NCI-H1048 (cell line): ENCODE measurements around the gene CUEDC2.
"Not testable (repeated sequence)": the region's sequence is repeated elsewhere in the genome, so short reads cannot be mapped to it uniquely, and the experiment has no call there.

ENCODE experiments used
- DNase-seq: peaks from one replicate; lab custom pipeline; 2025; lab: John Stamatoyannopoulos, UW

The CUEDC2 gene

DNA sequence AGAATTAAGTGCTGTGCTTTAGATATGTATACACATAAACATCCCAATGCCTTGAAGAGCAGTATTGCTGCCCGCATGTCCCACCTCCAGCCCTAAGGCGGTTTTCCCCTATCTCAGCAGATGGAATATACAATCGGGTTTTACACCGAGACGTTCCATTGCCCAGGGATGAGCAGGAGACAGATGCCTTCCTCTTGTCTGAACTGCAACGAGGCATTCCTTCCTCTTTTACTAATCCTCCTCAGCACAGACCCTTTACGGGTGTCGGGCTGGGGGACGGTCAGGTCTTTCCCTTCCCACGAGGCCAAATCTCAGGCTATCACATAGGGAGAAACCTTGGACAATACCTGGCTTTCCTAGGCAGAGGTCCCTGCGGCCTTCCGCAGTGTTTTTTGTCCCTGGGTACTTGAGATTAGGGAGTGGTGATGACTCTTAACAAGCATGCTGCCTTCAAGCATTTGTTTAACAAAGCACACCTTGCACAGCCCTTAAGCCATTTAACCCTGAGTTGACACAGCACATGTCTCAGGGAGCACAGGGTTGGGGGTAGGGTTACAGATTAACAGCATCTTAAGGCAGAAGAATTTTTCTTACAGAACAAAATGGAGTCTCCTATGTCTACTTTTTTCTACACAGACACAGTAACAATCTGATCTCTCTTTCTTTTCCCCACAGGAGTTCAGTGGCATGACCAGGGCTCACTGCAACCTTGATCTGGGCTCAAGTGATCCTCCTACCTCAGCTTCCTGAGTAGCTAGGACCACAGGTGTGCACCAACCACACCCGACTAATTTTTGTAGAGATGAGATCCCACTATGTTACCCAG is 22.5 kb upstream of the CUEDC2 start:
- DNase-seq: not testable (repeated sequence)

DNA sequence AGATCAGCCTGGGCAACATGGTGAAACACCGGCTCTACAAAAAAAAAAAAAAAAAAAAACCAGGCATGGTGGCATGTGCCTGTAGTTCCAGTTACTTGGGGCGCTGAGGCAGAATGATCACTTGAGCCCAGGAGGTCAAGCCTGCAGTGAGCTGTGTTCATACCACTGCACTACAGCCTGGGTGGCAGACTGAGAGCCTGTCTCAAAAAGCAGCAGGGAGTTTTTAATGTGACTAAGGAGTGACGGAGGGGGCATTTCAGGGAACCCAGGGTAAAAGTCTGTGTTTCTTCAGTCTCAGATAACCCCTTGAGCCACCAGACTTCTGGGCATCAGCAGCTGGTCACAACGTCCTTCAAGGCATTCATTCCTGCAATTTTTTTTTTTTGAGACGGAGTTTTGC is 21.1 kb upstream of the CUEDC2 start:
- DNase-seq: no peak

DNA sequence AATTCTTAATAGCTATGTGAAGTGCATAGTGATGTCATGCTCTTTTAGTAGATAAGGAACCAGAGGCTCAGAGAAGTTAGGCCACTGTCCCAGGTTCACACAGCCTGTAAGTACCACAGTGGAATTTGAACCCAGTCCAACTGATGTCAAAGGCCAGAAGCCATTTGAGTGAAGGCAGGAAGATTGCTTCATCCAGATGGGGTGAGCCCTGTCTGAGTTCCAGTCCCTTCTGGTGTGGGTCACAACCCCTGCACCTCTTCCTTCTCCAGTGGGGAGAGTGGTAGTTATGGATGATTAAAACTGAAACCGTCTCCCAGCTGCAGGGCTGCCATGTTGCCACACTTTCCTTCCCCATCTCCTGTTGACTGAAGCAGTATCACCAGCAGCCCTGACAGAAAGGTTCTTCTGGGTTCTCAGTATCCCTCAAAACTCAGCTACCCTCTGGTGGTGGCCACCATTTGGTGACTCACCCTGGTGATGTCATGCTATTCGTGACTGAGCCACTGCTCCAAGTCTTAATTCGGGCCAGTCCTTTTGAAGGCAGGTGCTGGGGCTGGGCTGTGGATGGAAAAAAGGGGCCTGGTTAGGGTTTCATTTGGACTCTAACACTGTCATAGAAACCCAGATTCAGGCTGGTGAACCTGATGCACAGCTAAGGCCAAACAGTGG is 20.4 kb upstream of the CUEDC2 start:
- no peak for DNase-seq

DNA sequence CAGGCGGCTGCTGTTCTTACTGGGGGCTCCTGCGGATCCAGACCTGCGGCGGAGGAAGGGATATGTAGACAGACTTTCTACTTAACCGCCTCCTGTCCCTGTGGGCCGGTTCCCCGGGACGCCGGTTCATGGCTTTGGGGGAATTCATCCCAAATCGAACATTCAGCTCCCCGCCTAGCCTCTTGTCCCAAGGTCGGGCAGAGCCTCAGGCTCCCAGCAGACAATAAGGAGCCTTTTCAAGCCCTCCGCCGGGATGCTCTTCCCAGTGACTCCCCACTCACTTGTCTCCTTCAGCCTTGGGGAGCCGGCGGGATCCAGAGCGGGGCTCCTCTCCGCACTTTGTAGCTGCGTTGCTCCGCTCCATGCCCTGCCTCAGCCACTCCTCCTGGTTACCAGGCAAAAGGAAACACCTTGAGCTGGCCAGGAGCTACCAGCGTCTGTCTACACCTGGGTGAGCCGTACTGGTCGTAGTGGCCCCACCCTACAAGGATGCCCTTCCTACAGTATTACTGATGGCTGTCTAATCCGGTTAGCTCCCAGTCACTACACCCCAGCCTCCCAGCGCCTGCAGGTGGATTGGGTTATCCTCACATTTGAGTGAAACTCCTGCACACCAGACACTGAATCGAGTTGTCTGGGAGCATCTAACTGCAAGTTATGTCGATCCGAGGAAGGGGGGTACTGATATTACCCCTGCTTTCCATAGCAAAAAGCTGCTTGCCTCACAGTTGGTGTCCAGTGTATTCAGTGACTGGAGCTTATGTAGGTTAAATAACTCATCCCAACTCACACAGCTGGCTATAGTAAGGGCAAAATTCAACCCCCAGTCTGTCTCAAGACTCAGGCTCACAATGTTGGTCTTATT is 19.0 kb upstream of the CUEDC2 start, which contains the start of gene C10orf95:
Gene C10orf95, minus strand, starts transcription at position 439 of the 865 bp plus-strand sequence. CDS start 450 bp downstream, outside the sequence.
- no peak for DNase-seq

DNA sequence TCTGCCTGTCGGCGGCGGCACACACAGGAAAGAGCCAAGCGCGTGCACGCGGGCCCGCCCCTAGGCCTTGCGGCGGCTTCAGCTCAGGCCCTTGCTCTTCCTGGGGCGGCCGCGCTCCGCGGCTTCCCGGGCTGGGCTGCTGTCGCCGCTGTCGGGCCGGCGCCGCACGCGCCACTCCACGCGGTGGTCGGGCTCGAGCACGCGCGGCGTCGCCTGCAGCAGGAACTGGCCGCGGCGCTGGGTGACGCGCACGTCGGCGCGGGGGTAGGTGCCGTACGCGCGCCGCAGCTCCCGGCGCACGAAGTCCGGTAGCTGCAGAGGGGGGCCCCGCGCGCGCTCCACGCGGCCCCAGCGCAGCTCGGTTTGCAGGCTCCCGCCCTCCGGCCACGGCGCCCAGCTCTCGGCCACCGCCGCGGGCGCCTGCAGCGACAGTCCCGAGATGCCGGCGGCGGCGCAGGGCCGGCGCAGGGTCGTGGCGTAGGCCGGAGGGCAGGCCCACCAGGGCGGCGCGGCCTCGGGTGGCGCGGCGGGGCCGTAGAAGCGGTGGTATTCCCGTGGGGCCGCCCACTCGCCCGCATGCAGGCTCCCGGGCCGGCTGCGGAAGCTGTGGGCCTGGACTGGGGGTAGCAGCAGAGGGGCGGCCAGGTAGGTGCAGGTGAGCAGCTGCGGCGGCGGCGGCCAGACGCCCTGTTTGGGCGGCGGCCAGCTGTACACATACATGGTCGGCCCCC is 18.2 kb upstream of the CUEDC2 start:
- peak; percentile 66 for DNase-seq

DNA sequence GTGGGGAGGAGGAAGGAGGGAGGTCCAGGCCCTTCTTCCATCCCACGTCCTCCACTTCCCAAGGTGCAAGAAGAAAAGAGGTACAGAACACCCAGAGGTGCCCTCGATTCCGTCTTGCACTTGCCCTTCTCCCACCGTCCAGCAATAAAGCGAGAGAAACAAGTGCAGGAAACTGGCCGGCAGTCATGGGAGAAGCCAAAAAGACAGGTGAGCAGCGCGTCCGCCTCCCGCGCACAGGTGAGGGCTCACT is 17.7 kb upstream of the CUEDC2 start:
- DNase-seq: no peak

DNA sequence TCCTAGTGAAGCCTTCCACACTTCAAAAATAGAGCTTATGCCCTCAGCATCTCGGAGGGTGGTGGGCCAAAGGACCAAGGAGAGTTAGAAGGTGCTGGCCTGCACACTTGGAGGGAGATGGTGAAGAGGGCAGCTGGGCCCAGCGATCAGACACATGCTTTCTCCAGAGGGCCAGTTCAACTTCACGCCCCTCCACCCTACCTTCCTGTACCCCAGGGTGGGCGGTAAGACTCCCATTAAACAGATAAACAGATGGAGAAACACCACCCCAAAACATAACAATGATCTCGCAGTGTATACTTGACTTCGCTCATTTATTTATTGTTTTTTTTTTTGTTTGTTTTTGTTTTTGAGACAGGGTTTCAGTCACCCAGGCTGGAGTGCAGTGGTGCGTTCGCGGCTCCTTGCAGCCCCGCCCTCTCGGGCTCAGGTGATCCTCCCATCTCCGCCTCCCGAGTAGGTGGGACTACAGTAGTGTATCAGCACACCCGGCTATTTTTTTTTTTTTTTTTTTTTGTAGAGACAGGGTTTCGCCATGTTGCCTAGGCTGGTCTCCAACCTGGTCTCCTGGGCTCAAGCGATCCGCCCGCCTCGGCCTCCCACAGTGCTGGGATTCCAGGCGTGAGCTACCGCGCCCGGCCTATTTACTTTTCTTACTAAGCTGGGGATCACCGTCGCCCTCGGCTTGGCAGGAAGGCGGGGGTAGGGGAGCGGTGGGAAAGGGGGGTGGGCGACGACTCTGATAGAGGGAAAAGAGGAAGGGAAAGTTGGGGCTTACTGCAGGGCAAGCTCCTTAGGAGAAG is 17.1 kb upstream of the CUEDC2 start:
- peak; percentile 58 for DNase-seq

DNA sequence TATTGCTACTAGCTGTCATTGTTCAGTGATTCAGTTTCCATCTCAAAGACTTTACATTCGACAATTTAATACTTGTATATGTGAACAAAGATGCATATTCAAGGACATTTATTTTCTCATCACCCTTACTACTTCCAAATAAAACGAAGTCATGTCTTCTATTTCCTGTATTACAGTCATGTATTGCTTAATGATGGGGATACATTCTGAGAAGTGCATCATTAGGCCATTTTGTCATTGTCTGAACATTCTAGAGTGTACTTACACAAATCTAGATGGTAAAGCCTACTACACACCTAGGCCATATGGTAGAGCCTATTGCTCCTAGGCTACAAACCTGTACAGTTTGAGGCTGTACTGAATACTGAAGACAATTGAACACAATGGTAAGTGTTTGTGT is 12.5 kb upstream of the CUEDC2 start:
- no peak for DNase-seq

DNA sequence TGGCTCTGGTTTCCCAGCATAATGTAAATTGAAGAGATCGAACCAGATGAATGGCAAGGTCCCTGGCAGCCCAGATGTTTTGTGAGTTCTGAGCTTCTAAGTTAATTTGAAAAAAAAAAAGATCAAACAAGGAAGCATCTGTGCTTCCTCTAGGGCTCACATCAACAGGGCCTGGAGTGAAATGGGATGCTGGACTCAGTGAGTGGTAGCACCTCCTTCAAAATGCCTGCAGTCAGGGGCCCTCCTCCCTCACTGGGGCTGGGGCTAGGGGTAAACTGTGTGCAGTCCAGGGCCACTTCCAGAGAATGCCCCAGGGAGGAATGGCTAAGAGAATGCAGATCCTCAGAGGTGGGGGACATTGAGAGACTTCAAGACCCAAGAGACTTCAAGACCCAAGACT is 6.0 kb upstream of the CUEDC2 start:
- no peak for DNase-seq

DNA sequence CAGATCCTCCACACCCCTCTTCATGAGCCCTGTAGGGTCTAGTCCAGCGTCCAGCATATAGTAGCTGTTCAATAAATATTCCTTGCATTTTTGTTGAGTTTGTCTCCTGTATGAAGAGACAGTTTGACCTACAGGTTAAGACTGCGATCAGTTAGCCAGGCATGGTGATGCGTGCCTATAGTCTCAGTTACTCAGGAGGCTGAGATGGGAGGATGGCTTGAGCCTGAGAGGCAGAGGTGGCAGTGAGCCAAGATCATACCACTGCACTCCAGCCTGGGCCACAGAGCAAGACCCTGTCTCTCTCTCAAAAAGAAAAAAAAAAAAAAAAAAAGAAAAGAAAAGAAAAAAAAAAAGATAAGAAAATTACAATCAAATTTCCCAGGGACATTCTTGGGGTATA is 5.1 kb upstream of the CUEDC2 start:
- no peak for DNase-seq

DNA sequence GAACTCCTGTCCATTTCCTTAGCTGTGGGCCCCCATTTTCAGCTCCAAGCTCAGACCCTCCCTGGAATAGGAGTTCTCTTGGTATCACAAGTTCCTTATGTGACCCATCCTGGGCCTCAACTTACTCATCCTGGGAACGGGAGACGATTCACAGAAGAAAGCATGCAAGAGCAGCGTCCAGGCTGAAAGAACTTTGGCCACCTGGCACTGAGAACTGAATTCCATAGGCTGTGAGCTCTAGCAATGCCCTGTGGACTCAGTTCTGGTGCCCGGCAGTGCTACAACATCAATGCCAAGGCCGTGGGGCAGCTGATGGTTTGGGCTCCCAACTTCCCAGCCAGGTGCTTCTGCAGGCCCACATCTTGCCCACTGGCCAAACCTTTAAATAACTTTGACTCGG is 3.9 kb upstream of the CUEDC2 start:
- DNase-seq: no peak

DNA sequence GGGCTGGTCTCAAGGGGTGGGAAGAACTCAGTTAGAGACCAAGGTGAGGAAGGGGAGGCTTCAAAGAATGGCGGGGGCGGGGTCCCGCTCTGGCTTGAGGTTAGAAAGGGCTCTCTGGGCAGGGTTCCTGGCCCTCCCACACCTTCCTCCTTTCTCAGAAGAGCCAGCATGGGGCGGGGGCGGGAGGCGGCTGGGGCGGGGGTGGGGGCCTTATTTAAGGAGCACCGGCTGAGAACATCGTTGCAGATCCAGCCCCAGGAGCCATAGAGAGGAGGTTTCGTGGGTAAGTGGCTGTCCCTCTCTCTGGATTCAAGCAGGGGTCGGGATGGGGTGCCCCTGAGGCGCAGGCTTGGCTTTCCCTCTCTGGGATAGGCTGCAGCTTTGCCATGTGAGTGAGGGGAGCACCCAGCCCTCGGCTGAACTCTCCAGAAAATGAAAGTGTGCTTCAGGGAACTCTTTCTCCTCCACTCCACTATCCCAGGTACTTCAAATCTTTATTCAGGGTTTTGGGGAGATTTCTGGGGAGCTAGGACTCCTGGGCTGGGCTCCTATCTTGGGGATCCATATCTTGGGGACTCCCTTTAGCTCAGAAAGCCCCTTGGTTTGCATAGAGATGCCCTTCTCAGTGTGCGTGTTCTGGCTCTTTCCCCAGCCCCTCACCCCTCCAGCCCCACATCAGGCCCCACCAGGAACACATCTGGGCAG is 3.3 kb upstream of the CUEDC2 start:
- DNase-seq: no peak

DNA sequence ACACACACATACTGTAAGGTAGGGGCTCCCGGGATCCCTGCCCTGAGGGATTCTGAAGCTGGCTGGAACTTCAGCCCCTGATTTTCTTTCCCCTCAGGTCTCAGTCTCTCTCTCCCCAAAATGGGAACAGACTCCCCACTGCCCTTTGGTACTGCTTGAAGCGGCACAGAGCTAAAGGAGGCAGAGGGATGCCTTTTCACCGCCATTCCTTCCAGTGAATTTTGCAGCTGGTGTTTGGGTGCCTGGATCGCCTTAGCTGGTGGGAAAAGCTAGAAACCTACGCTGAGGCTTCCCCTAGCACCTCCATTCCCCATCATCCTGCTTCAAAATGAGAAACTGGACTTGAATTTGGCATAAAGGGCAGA is 2.7 kb upstream of the CUEDC2 start:
- no peak for DNase-seq

DNA sequence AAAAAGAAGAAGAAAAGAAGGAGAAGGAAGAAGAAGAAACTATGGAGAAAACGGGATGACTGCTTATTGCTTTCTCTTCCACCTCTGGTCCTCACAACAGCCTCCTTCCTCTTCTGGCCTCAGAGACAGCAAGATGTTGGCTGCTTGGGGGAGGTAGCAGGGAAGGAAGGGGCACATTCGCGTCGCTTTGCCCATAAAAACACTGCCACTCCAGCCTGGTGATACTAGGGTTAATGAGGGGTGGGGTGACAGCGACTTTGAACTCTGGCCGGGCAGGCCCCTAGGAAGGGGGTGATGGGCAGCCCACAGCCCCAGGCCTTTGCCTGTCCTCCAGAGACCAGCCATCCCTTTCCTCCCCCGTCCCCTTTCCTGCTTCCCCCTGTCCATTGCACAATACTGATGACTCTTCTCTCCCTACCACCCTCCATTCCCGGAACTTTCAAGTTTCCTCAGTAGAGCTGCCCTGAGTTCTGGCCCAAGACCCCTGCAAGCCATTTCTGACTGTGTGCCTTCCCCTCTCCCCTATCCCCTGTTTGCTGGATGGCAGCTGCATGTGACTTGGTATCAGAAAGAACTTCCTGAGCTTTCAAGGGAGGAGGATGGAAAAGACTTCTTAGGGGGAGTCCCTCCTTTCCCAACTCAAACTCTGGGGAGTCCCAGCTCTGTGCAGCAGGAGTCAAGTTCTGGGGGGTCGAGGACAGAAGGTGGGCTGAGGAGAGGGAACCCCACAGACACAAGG is 2.2 kb upstream of the CUEDC2 start:
- DNase-seq: no peak

DNA sequence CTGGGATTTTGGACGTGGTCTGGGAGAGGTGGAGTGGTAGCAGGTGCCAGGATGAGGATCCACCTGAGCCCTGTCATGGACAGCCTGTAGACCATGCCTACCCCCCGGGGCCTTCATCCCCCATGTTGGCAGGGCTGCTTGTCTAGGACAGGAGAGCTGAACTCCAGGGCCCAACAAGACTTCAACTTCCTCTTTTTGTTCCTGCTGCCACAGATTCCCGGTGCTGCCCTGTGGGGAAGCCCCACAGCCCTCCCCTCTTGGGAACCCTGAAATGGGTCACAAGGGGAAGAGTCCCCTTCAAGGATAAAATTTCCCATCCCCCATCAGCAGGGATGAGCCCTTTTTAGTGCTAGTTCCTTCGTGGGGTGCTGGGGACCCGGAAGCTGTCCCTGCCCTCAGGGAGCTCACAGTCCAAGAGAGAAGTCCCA is 1.3 kb upstream of the CUEDC2 start:
- no peak for DNase-seq

DNA sequence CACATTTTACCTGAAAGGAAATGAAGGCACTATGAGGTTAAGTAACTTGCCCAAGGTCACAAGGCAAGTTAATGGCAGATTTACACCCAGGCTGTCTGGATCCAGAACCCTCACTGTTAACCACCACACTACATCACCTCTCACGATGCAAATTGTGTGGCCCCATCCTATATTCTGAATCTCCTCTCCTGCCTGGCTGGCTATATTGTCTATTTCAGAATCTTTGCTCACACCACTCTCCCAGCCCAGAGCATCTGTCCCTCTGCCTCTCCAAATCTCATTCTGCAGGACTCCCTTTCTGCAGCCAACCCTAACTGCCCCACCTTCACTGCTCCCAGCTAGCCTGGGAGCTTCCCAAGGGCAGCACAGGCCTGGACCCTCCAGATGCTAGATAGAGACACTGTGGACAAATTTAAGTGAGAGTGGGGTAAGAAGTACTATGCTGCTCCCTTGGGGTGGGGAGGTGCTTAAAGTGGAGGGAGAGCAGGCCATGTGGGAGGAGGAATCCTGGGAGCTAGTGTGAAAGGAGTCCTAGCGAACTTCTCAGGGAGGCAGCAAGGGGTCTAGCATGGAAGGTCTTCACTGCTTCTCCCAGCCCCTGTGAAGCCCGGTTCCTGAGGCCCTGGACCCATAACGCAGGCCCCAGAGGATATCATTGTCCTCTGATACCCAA is 786 bp downstream of the CUEDC2 start:
- DNase-seq: no peak

DNA sequence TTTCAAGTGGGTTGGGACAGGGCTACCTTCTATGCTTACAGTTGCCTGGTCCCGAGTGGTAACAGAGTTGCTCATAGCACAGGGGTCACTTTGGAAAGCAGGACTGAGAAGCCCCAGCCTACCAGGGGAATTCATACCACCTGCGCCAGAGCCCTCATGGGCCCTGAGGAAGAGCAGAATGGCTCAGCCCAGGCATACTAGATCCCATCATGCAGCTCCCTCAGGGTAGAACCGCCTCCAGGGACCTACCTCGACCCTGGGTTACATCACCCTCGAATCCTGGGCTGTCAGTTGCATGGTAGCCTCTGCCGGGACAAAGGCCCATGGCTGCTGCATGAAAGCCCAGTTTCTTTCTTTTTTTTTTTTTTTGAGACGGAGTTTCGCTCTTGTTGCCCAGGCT is 2.9 kb downstream of the CUEDC2 start:
- no peak for DNase-seq

DNA sequence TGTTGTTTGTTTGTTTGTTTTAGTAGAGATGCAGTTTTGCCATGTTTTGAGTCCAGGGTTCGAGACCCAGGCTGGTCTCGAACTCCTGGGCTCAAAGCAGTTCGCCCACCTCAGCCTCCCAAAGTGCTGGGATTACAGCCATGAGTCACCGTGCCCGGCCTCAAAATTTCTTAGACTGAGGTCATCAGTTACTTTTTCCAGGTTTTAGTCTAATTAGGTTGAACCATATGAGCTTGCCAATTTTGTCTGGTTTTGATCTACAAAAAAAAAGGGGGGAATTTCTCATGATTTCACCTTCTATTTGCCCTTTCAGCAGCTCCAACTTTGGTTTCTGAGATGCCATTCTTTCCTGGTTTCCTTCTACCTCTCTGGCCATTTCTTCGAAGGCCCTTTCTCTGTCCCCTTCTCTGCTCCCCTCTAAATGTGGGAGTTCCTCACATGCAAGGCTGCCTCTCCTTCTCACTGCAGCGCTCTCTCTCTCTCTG is 5.5 kb downstream of the CUEDC2 start:
- DNase-seq: no peak

DNA sequence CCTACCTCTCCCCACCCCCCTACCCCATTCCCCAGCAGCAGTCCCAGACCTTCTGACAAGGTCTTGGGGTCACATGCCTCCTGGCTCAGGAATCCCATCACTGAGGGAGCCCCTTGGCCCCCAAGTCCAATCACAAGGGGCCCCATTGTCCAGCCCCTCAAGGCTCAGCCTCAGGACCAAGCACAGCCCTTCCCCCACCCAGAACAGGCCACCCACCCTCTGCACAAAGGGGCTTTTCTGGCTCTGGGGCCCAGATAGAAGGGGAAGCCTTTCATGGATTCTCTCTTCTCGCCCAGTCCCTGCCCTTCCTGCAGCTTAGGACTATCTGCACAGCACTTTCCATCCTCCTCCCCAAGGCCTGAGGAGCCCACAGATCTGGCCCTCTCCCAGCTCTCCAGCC is 6.9 kb downstream of the CUEDC2 start:
- DNase-seq: no peak
